HUDEP-2 (cell line): Measurements from ENCODE around the gene ZNF627.
A peak's percentile ranks its signal among the peaks of the same experiment; 100 is the strongest.
"Not testable (repeated sequence)": the region's sequence is repeated elsewhere in the genome, so short reads cannot be mapped to it uniquely, and the experiment has no call there.

Experiments used
- DNase-seq, 76 experiments: peaks; one replicate each; lab custom pipeline; 2025; ENCODE audit not compliant: unreplicated experiment in 76 of 76; lab: John Stamatoyannopoulos, UW

Gene ZNF627

DNA sequence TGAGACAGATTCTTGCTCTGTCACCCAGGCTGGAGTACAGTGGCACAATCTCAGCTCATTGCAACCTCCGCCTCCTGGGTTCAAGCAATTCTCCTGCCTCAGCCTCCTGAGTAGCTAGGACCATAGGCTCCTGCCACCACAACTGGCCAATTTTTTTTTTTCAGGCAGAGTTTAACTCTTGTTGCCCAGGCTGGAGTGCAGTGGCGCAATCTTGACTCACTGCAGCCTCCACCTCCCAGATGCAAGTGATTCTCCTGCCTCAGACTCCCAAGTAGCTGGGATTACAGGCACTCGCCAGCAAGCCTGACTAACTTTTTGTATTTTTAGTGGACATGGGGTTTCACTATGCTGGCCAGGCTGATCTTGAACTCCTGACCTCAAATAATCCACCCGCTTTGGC is 23.5 kb upstream of the ZNF627 start:
- not testable (repeated sequence) for DNase-seq

DNA sequence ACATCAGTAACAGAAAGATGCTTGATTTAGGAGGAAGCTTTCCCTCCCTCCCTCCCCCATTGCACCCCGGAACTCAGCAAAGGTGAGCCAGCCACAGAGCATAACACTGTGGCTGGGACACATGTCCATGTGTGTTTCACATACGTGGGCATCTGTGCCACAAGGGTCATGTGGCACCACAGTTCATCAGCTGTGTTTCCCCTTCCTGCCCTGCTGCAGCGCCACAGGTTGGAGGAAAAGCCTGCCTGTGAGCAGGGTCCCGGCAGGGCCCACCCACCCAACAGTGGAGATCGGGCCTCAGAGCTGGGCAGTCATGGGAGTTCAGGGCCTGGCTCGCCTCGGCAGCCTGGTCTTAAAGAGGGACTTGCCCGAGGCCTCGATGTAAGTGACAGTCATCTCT is 22.6 kb upstream of the ZNF627 start:
- DNase-seq, result no peak

- no peak for DNase-seq
Measured at GRCh38 chr19:11576227-11576626, 21.1 kb upstream of the ZNF627 start.

DNA sequence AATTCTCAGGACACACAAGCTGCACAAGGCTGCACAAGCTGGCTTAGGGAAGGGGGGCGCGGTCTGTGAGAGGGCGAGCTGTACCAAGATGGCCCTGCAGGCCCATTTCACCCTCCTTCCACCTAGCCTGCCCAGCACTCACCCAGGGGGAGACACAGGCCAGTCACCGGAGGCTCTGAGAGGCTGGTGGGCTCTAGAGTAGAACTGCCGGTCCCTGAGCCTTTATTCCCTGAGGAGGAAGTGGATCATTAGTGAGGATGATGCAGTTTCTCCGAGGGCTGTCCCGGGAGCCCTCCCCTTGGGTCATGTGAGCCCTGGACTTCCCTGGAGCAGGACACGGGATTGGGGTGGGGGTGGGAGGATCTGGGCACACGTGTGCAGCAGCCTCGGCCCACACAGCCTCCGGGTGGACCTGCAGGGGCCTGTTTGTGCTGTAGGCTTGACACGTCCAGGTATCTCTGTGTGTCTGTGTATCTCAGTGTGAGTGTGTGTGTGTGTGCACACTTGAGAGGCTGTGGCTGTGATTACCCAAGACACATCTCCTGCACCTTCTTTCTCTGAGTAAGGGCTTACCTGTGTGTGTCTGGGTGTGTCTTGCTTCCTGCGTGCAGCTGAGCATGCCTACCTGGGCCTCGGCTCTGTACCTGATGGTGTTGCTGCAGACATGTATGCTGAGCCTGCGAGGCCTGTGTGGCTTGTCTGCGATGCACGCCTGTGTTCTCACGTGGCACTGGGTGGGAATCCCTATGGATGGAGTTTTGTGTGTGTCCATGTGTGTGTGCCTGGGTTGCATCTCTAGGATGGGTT is 19.6 kb upstream of the ZNF627 start, which contains the start of gene ACP5:
Gene ACP5, minus strand, starts transcription at position 195 of the 807 bp plus-strand sequence. CDS start 328 bp downstream, outside the sequence.
- DNase-seq, result no peak

- peak in 6 of 76 experiments; percentile 13 to 49 (median 23) for DNase-seq
Measured at GRCh38 chr19:11578258-11579142, 18.8 kb upstream of the ZNF627 start.

DNA sequence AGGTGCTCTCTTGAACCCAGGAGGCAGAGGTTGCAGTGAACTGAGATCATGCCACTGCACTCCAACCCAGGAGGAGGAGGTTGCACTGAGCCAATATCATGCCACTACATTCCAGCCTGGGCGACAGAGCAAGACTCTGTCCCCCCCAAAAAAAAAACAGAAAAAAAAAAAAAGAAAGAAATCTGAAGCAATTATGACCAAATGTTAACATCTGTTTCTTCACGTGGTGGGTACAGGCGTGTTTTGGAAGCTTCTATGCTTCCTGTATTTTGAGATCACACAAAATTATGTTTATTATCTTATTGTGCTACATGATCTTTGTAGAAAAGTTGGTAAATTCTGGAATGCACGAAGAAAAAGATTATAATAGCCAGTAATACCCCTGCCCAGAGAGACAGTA is 17.2 kb upstream of the ZNF627 start:
- no peak for DNase-seq

GRCh38 chr19:11581740-11582139 is 15.5 kb upstream of the ZNF627 start:
- DNase-seq, result peak in 65 of 76 experiments; percentile 18 to 90 (median 60)

DNA sequence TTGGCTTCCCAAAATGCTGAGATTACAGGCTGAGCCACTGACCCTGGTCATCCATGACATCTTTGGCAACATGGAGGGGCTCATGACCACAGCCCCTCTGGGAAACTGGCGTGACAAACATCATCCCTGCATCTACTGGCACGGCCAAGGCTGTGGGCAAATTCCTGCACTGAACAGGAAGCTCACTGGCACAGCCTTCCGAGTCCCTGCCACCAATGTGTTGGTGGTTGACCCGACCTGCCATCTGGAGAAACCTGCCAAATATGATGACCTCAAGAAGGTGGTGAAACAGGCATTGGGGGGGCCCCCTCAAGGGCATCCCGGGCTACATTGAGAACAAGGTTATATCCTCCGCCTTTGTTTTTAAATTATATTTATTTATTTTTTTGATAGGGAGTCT is 11.0 kb upstream of the ZNF627 start:
- no peak for DNase-seq

DNA sequence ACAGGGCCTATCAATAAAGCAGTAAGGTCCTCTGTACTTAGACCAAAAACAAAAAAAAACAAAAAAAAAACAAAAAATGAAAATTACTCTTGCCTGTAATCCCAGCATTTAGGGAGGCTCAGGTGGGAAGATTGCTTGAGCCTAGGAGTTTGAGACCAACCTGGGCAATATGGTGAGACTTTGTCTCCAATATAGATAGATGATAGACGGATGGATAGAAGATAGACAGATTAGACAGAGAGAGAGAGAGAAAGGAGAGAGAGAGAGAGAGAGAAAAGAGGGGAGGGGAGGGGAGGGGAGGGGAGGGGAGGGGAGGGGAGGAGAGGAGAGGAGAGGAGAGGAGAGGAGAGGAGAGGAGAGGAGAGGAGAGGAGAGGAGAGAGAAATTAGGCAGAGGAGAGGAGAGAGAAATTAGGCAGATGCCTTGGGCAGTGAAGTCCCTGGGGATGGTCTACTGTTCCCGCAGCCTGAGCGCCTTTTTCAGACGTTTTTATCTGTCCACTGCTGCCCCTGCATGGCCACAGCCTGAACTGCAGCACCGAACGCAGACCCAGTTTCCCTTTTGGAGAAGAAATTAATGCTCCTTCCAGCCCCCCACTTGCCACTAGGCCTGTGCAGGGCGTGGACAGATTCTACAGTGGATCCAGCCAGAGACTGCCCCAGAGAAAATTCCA is 9.8 kb upstream of the ZNF627 start:
- peak in 73 of 76 experiments; percentile 19 to 97 (median 76) for DNase-seq

- DNase-seq, result peak in 6 of 76 experiments; percentile 21 to 97 (median 38)
Measured at GRCh38 chr19:11587975-11588631, 9.2 kb upstream of the ZNF627 start.

DNA sequence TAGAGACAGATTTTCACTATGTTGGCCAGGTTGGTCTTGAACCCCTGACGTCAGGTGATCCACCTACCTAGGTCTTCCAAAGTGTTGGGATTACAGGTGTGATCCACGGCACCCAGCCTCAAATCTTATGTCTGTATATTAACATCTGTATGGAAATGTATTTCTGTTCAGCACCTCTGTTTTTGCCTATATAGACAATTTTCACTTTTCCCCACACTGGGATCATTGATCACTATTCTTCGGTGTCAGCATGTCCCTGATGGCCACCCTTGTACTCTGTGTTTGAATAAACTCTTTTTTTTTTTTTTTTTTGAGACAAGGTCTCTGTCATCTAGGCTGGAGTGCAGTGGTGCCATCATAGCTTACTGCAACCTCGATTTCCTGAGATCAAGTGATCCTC is 3.2 kb upstream of the ZNF627 start:
- DNase-seq, result no peak

DNA sequence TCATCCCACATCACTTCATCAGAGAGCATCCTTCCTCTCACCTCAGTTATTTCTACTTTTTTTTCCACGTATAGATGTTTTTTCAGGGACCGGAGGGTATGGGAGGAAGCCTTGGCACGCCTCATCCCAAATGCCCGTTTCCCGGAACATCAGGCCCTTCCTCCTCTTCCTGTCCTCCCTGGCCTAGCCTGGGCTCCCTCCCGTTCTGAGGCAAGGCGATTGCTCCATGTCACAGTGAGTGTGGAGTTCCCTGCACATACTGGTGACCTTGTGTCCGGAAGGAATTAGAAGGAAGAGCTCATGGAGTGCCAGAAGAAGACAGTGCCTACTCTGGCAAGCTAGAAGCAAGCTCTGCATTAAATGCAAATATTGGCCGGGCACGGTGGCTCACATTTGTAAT is 1.1 kb upstream of the ZNF627 start:
- DNase-seq, result no peak

DNA sequence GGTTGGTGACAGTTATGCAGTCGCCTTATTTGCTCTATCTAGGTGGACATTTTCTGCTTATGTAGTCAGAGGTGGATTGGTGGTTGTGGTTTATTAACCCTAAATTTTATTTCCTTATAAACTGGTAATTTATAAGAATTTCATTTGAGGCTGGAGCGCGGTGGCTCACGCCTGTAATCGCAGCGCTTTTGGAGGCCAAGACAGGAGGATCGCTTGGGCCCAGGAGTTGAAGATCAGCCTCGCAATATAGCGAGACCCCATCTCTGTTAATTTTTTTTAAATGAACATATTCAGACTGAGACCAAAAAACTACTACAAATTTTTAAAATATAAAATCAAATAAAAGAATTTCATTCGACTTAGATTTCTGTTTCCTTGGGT is 810 bp downstream of the ZNF627 start:
- peak in 2 of 76 experiments; percentile 14 to 16 for DNase-seq

GRCh38 chr19:11598746-11599145 is 1.5 kb downstream of the ZNF627 start:
- DNase-seq, result no peak

- not testable (repeated sequence) for DNase-seq
Measured at GRCh38 chr19:11599704-11600103, 2.4 kb downstream of the ZNF627 start.

- no peak for DNase-seq
Measured at GRCh38 chr19:11606484-11606883, 9.2 kb downstream of the ZNF627 start.

DNA sequence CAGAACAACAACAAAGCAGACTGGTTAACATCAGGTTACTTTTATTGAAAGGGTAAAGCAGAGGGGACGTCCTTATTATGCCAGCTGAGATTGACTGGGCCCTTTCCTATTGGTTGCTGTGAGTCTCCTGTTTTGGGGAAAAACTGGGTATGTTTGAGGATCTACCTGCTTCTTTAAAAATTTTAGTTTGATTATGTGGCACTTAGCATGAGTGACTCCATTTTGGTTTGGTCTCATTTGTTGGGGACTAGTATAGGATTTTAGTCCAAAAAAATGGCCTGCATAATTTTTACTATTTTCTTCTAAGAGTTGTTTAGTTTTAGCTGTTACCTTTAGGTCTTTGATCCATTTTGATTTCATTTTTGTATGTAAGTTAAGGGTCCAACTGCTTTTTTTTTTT is 14.4 kb downstream of the ZNF627 start:
- DNase-seq, result no peak

DNA sequence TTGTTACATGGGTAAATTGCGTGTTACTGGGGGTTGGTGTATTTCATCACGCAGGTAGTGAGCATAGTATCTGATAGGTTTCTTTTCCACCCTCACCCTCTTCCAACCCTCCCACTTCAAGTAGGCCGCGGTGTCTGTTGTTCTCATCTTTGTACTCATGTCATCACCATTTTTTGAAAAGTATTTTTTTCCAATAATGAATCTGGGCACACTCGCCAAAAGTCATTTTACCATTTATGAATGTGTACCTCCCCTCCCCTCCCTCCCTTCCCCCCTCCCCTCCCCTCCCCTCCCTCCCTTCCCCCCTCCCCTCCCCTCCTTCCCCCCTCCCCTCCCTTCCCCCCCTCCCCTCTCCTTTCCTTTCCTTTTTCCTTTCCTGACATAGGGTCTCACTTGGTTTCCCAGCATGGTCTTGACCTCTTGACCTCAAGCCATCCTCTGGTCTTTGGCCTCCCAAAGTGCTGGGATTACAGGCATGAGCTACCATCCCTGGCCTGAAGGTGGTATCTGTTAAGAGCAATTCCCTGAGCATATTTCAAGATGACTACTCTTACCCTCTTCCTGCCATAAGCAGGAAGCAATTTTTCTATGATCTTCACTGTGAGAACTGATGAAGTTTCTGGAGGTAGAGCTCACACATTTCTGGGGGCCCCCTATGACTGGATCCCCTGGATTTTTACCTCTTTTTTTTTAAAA is 15.7 kb downstream of the ZNF627 start:
- no peak for DNase-seq

- no peak for DNase-seq
Measured at GRCh38 chr19:11617180-11618062, 20.1 kb downstream of the ZNF627 start.
